Mesenchymal stem cell (in vitro differentiated cells and primary cell): Measurements from ENCODE around the gene ARL15.

Source experiments
- DNase-seq: peaks from one replicate; pipeline ENCODE4 v3.0.0-alpha.2; 2013
- H2AFZ ChIP-seq: one replicate; pipeline ENCODE4 v1.6.1; 2013; ENCODE audit warnings: low read depth, mild to moderate bottlenecking, control low read depth, inconsistent platforms, low read length, moderate library complexity
- H2AK5ac ChIP-seq: 2 replicates; pipeline ENCODE4 v1.6.1; 2013; ENCODE audit warnings: low read length, moderate library complexity, mild to moderate bottlenecking, inconsistent platforms; ENCODE audit not compliant: severe bottlenecking
- H2BK120ac ChIP-seq: one replicate; pipeline ENCODE4 v1.6.1; 2013; ENCODE audit warnings: low read depth, mild to moderate bottlenecking, inconsistent platforms, low read length, moderate library complexity
- H2BK12ac ChIP-seq, 2 experiments: one replicate each; pipeline ENCODE4 v1.6.1; 2013; ENCODE audit warnings: inconsistent platforms in 2 of 2, low read length in 2 of 2, mild to moderate bottlenecking in 2 of 2, moderate library complexity in 2 of 2, control low read depth in 1 of 2
- H2BK15ac ChIP-seq: one replicate; pipeline ENCODE4 v1.6.1; 2013; ENCODE audit warnings: mild to moderate bottlenecking, low read depth, inconsistent platforms; ENCODE audit not compliant: poor library complexity, severe bottlenecking
- H2BK5ac ChIP-seq: 2 replicates; pipeline ENCODE4 v1.6.1; 2013; ENCODE audit warnings: low read depth, mild to moderate bottlenecking, low read length, control low read depth, inconsistent platforms; ENCODE audit not compliant: poor library complexity, severe bottlenecking
- H3K14ac ChIP-seq, 2 experiments: one replicate each; pipeline ENCODE4 v1.6.1; 2013; ENCODE audit warnings: inconsistent platforms in 2 of 2, low read length in 2 of 2, control low read depth in 1 of 2, mild to moderate bottlenecking in 1 of 2, moderate library complexity in 1 of 2
- H3K18ac ChIP-seq, 2 experiments: one replicate each; pipeline ENCODE4 v1.6.1; 2013; ENCODE audit warnings: inconsistent platforms in 2 of 2, low read length in 2 of 2, control low read depth in 1 of 2, low read depth in 1 of 2, mild to moderate bottlenecking in 1 of 2
- H3K23ac ChIP-seq, 2 experiments: one replicate each; pipeline ENCODE4 v1.6.1; 2013; ENCODE audit warnings: inconsistent platforms in 2 of 2, low read length in 2 of 2, mild to moderate bottlenecking in 2 of 2, moderate library complexity in 2 of 2, control low read depth in 1 of 2
- H3K27ac ChIP-seq: 2 replicates; pipeline ENCODE4 v1.5.1; 2013; ENCODE audit warnings: mild to moderate bottlenecking, moderate library complexity, low read length, control low read depth, inconsistent platforms; ENCODE audit not compliant: poor library complexity, severe bottlenecking
- H3K27me3 ChIP-seq, 2 experiments: 2 replicates each; pipeline versions ENCODE4 v1.6.1 to v1.7.0; 2013; ENCODE audit warnings: low read length in 2 of 2, mild to moderate bottlenecking in 2 of 2, moderate library complexity in 2 of 2, control low read depth in 1 of 2, inconsistent platforms in 1 of 2; ENCODE audit not compliant: control insufficient read depth in 1 of 2, insufficient read depth in 1 of 2
- H3K36me3 ChIP-seq, 2 experiments: 2 replicates each; pipeline versions ENCODE4 v1.6.1 to v1.7.0; 2013; ENCODE audit warnings: low read length in 2 of 2, control low read depth in 1 of 2, inconsistent platforms in 1 of 2, low read depth in 1 of 2, mild to moderate bottlenecking in 1 of 2; ENCODE audit not compliant: insufficient read depth in 2 of 2, control insufficient read depth in 1 of 2
- H3K4ac ChIP-seq, 2 experiments: one replicate each; pipeline ENCODE4 v1.6.1; 2013; ENCODE audit warnings: inconsistent platforms in 2 of 2, low read length in 2 of 2, mild to moderate bottlenecking in 2 of 2, moderate library complexity in 2 of 2, control low read depth in 1 of 2, low read depth in 1 of 2
- H3K4me1 ChIP-seq: 2 replicates; pipeline ENCODE4 v1.6.1; 2013; ENCODE audit warnings: low read depth, low read length, control low read depth; ENCODE audit not compliant: control insufficient read depth, insufficient read depth
- H3K4me2 ChIP-seq: 2 replicates; pipeline ENCODE4 v1.6.1; 2013; ENCODE audit warnings: low read length, mild to moderate bottlenecking, inconsistent platforms; ENCODE audit not compliant: poor library complexity, severe bottlenecking
- H3K4me3 ChIP-seq, 2 experiments: 2 replicates each; pipeline versions ENCODE4 v1.5.1 to v1.7.0; 2013; ENCODE audit warnings: low read length in 2 of 2, mild to moderate bottlenecking in 2 of 2, control low read depth in 1 of 2, low read depth in 1 of 2; ENCODE audit not compliant: insufficient read depth in 1 of 2
- H3K79me1 ChIP-seq: replicated peaks from 2 replicates; pipeline ENCODE4 v1.6.1; 2013; ENCODE audit warnings: mild to moderate bottlenecking, control low read depth, low read length, inconsistent platforms; ENCODE audit not compliant: poor library complexity, severe bottlenecking
- H3K9ac ChIP-seq: 2 replicates; pipeline ENCODE4 v1.7.0; 2013; ENCODE audit warnings: mild to moderate bottlenecking, low read length, moderate library complexity
- H3K9me3 ChIP-seq: 2 replicates; pipeline ENCODE4 v1.7.0; 2013; ENCODE audit warnings: mild to moderate bottlenecking, low read length; ENCODE audit not compliant: control insufficient read depth
- H4K8ac ChIP-seq: one replicate; pipeline ENCODE4 v1.6.1; 2013; ENCODE audit warnings: inconsistent platforms, mild to moderate bottlenecking, low read length, moderate library complexity
- H4K91ac ChIP-seq: one replicate; pipeline ENCODE4 v1.6.1; 2013; ENCODE audit warnings: mild to moderate bottlenecking, low read length, inconsistent platforms
- WGBS: methylation state at CpG from one replicate; pipeline ENCODE4 v1.1.7; 2013; ENCODE audit warnings: mixed read lengths; 5-methylcytosine and 5-hydroxymethylcytosine counted together

ARL15 gene

DNA sequence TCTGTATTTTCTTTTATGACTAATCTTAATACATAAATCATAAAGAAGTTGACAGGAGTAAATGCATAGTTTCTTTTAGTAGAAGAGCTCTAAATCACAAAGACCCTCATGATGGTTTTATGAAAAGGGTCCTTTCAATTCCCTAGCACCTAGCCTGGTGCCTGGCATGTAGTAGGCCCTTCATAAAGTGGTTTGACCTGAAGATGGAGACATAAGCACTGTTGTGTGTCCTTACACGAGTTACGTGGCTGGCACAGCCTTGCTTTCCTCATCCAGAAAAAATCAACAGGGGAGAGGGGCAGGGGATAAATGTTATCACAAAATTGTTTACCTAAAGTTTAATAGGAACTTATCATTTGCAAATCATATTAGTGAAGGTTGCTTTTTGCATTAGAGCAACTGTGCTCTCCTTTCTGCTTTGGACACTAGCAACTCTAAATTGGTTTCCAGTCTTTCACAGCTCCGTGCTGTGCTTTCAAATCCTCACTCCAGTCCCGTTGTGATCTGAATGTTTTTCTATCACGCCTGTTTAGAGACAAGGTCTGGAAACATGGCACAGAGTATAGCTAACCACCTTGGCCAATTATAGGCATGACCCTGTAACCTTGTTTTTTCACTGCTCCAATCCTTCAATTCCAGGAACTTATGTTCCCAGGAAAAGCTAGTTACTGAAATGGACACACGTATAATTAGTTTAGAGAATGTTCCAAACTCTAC lies 55.7 kb downstream of the ARL15 start:
- Histone ChIP-seq H2BK12ac (no peak overlapping the region), H3K4me1 (peaks cover 3% of the 10 kb centered on the region), H2BK5ac (no peak overlapping the region), H3K4me3 (no peak overlapping the region), H2BK15ac (no peak overlapping the region), H3K79me1 (peaks cover 14% of the 10 kb centered on the region), H3K9me3 (no peaks in the 10 kb centered on the region), H2BK120ac (no peak overlapping the region), H3K14ac (no peak overlapping the region), H3K23ac (no peak overlapping the region), H3K4me2 (no peak overlapping the region), H4K8ac (no peak overlapping the region), H3K27ac (no peak overlapping the region), H4K91ac (no peak overlapping the region), H3K4ac (no peak overlapping the region), H2AFZ (no peak overlapping the region), H3K27me3 (no peaks in the 10 kb centered on the region), H3K36me3 (no peaks in the 10 kb centered on the region), H3K9ac (no peak overlapping the region), H3K18ac (no peak overlapping the region), H2AK5ac (no peak overlapping the region)
- no peak for DNase-seq
- 85% methylated on average over 4 of the region's 6 CpGs for WGBS

DNA sequence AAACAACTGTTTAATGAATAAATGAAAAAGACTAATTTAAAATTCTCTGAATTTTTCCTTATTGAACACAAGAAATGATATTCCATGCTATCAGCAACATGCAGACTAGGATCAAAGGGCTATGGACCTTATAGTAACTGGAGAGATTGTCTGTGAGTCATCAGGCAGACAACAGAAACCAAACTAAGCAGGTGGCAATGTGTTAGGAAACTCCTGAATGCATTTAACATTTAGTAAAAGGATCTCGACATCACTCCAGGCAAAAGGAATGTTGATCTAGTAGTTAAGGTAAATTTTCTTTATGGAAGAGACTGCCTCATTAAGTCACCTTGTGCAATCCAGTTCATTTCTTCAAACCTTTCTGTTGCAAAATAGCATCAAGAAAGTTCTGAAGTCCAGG lies 58.4 kb downstream of the ARL15 start:
- Histone ChIP-seq H2BK12ac (no peak overlapping the region), H4K8ac (no peak overlapping the region), H3K23ac (no peak overlapping the region), H2BK15ac (no peak overlapping the region), H3K27ac (no peak overlapping the region), H3K79me1 (peaks cover 16% of the 10 kb centered on the region), H2AFZ (no peak overlapping the region), H3K36me3 (no peaks in the 10 kb centered on the region), H3K4ac (no peak overlapping the region), H4K91ac (no peak overlapping the region), H2AK5ac (no peak overlapping the region), H2BK120ac (no peak overlapping the region), H3K27me3 (no peaks in the 10 kb centered on the region), H2BK5ac (no peak overlapping the region), H3K18ac (no peak overlapping the region), H3K4me3 (no peak overlapping the region), H3K9me3 (no peaks in the 10 kb centered on the region), H3K4me2 (no peak overlapping the region), H3K14ac (no peak overlapping the region), H3K9ac (no peak overlapping the region), H3K4me1 (peaks cover 3% of the 10 kb centered on the region)
- no peak for DNase-seq
- WGBS: no CpG with 5 or more reads among the region's 1 CpG

DNA sequence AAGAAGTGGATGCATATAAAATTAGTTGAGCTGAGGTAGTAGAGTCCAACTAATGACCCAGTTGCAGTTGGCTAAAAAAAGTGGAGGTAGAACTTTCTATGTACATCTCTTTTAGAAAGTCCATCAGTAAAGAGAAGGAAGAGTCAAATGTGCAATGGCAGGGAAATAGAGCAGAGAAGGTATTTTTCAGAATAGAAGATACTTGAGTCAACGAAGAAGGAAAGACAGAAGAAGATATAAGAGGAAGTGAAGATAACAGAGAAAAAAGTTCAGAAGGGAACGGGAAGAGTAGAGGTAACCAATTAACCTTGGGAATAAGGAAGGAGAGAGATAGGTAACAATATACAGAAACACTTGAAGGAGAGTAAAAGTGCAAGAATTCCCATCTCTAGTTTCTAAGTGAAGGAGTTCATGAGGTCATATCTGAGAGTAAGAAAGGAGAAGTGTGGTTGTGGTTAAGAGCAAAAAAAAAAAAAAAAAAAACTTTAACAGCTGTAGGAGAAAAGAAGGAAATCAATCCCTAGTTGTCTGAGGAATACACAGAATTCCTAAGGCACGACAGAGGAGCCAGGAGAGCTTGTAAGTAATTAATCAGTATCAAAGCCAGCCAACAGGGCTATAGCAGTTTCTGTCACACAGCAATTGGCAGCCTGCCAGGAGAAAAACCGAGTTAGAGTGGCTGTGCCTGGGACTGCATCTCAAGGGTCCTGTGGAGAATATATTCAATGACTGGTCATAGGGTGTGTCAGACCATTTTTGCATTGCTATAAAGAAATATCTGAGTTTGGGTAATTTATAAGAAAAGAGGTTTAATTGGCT lies 61.0 kb downstream of the ARL15 start:
- no peak overlapping the region for H3K4ac ChIP-seq
- H2BK15ac ChIP-seq: no peak overlapping the region
- no peak overlapping the region for H2BK5ac ChIP-seq
- no peak overlapping the region for H3K23ac ChIP-seq
- peak overlapping the region; percentile 12 for H3K27ac ChIP-seq
- H3K79me1 ChIP-seq: peaks cover 17% of the 10 kb centered on the region
- H3K4me2 ChIP-seq: no peak overlapping the region
- no peak overlapping the region for H3K9ac ChIP-seq
- H3K18ac ChIP-seq: no peak overlapping the region
- H2AFZ ChIP-seq: no peak overlapping the region
- H3K14ac ChIP-seq: no peak overlapping the region
- no peak overlapping the region for H2AK5ac ChIP-seq
- H3K4me1 ChIP-seq: peaks cover 3% of the 10 kb centered on the region
- no peaks in the 10 kb centered on the region for H3K9me3 ChIP-seq
- no peaks in the 10 kb centered on the region for H3K36me3 ChIP-seq
- WGBS: 57% methylated on average over 4 of the region's 4 CpGs
- H4K91ac ChIP-seq: no peak overlapping the region
- no peak overlapping the region for H2BK12ac ChIP-seq
- DNase-seq: peak; percentile 20
- no peak overlapping the region for H3K4me3 ChIP-seq
- H4K8ac ChIP-seq: no peak overlapping the region
- H2BK120ac ChIP-seq: no peak overlapping the region
- H3K27me3 ChIP-seq: no peaks in the 10 kb centered on the region

DNA sequence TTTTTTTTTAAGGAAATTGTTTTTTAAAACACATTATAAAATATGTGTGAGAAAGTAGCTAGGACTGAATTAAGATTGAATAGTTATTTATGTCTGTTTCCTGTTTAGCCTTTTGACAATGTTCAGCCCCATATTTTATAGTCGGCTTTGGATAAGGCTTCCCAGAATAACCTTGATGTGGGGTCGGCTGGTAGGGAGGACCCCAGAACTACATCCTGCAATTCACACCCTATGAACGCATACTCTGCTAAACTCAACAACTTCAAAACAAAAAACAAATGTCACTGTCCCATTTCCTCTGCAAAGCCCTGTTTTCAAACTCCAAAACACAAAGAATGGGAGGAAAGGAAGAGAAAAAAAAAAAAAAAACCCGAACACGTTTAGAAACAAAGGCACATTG lies 63.1 kb downstream of the ARL15 start:
- DNase-seq: no peak
- Histone ChIP-seq H2BK120ac (no peak overlapping the region), H3K79me1 (peaks cover 13% of the 10 kb centered on the region), H3K4me3 (no peak overlapping the region), H2BK12ac (no peak overlapping the region), H3K14ac (no peak overlapping the region), H3K4me1 (peaks cover 3% of the 10 kb centered on the region), H4K91ac (no peak overlapping the region), H2AK5ac (no peak overlapping the region), H2AFZ (no peak overlapping the region), H3K23ac (no peak overlapping the region), H3K9me3 (no peaks in the 10 kb centered on the region), H2BK5ac (no peak overlapping the region), H3K27me3 (no peaks in the 10 kb centered on the region), H3K27ac (no peak overlapping the region), H3K4me2 (no peak overlapping the region), H3K18ac (no peak overlapping the region), H4K8ac (no peak overlapping the region), H3K36me3 (no peaks in the 10 kb centered on the region), H3K4ac (no peak overlapping the region), H2BK15ac (no peak overlapping the region), H3K9ac (no peak overlapping the region)
- WGBS: 76% methylated on average over 3 of the region's 5 CpGs
